Measurements from ENCODE around the gene METTL24. TPM values are rescaled to one million over a fixed set of nuclear protein-coding genes. Genes with fewer than 3 reads are reported as not detected.
A peak's percentile ranks its signal among the peaks of the same experiment; 100 is the strongest.

Gene METTL24, protein sequence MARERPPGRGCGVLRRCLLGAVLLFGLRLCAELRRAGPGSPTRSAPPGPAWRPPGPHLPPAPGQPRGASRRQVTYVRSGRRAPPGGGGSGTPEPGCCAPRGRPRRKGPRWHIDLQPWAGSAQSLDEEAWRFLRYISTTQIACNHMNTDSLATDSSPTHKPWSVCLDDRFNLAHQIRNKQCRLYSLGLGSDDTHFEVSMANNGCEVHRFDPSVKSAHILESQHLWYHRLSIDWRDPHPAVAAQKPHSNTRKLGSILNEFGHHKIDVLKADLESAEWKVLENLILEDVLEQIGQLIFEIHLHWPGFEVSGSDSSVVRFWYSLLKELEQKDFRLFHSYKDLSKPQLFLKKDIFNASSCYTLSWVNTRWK
- not detected for total RNA-seq

GRCh38 chr6:110357664-110358552, at the start of gene METTL24:
Gene METTL24, minus strand, starts transcription at chr6:110358349. Its CDS starts 77 bp downstream, at chr6:110358272.
- peaks cover 36% of the 10 kb centered on the region for H3K27me3 Mint-ChIP-seq (ENCODE audit: low read depth)
- ATAC-seq (replicated peaks in 1 of 2) (peak; percentile 69 to 79), DNase-seq (peak; percentile 13 to 28)
- H3K4me3 Mint-ChIP-seq, result peak within 1 kb of the TSS; percentile 63 to 86
- H3K36me3 Mint-ChIP-seq (ENCODE audit: insufficient read depth in 2 of 2), result no peaks in the 10 kb centered on the region
- H3K9me3 Mint-ChIP-seq, result no peaks in the 10 kb centered on the region
- H3K4me1 Mint-ChIP-seq (ENCODE audit: low read depth), result peaks cover 14% of the 10 kb centered on the region
- H3K27ac Mint-ChIP-seq, result no peak within 1 kb of the TSS

DNA sequence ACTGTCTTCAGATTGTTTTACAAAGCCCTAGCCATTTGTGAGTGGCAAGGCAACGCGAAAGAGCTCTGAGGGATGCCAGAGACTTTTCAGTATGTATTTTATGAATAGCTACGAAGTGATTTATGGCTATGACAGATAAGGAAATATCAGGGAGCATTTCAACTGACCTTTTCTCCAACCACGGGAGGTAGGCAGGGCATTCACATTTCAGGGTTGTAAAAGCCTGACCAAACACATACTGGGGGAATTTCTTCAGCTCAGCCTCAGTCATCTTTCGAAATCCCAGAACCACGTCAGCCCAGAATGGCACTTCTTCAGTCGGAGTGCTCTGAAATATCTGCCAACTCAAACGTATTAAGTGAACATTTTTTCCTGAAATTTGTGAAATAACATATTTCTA, 46.5 kb upstream of the METTL24 start:
- ATAC-seq (replicated peaks in 1 of 2), result no peak
- peaks cover 7% of the 10 kb centered on the region for H3K27me3 Mint-ChIP-seq (ENCODE audit: low read depth)
- H3K36me3 Mint-ChIP-seq (ENCODE audit: insufficient read depth in 2 of 2), result no peaks in the 10 kb centered on the region
- no peaks in the 10 kb centered on the region for H3K4me1 Mint-ChIP-seq (ENCODE audit: low read depth)
- DNase-seq, result no peak
- no peak overlapping the region for H3K4me3 Mint-ChIP-seq
- no peak overlapping the region for H3K27ac Mint-ChIP-seq
- no peaks in the 10 kb centered on the region for H3K9me3 Mint-ChIP-seq

GRCh38 chr6:110401585-110402176, 43.5 kb upstream of the METTL24 start:
- no peak for DNase-seq
- H3K4me3 Mint-ChIP-seq, result no peak overlapping the region
- H3K36me3 Mint-ChIP-seq (ENCODE audit: insufficient read depth in 2 of 2), result no peaks in the 10 kb centered on the region
- H3K9me3 Mint-ChIP-seq, result no peaks in the 10 kb centered on the region
- H3K27me3 Mint-ChIP-seq (ENCODE audit: low read depth), result peaks cover 7% of the 10 kb centered on the region
- ATAC-seq (replicated peaks in 1 of 2), result no peak
- no peak overlapping the region for H3K27ac Mint-ChIP-seq
- H3K4me1 Mint-ChIP-seq (ENCODE audit: low read depth), result no peaks in the 10 kb centered on the region

DNA sequence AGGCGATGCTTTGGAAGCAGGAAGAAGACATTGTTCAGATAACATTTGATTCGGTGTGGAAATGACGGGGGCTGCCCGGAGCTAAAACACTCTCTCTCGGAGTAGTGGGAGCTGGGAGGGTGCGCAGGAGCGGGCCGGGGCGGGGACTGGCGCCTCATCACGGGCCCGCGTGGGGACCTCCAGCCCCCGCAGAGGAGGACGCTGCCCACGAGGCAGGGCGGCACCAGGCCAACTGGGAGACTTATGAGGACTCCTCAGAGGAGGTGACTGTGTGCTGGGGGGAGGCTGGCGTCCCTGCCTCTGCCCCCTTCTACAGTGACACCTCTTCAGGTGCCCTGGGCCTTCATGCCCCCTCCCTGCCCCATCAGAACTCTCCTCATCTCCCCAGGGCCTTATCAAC, 42.1 kb upstream of the METTL24 start:
- no peak for DNase-seq
- H3K27ac Mint-ChIP-seq, result no peak overlapping the region
- no peaks in the 10 kb centered on the region for H3K9me3 Mint-ChIP-seq
- no peaks in the 10 kb centered on the region for H3K4me1 Mint-ChIP-seq (ENCODE audit: low read depth)
- peaks cover 7% of the 10 kb centered on the region for H3K27me3 Mint-ChIP-seq (ENCODE audit: low read depth)
- H3K4me3 Mint-ChIP-seq, result peak overlapping the region in 1 of 2 donors; percentile 24
- H3K36me3 Mint-ChIP-seq (ENCODE audit: insufficient read depth in 2 of 2), result no peaks in the 10 kb centered on the region
- ATAC-seq (replicated peaks in 1 of 2), result no peak

GRCh38 chr6:110399219-110400071, 41.3 kb upstream of the METTL24 start:
- Mint-ChIP-seq H3K4me1 (ENCODE audit: low read depth) (no peaks in the 10 kb centered on the region), H3K27me3 (ENCODE audit: low read depth) (peaks cover 7% of the 10 kb centered on the region), H3K27ac (no peak overlapping the region), H3K4me3 (peak overlapping the region in 1 of 2 donors; percentile 24), H3K36me3 (ENCODE audit: insufficient read depth in 2 of 2) (no peaks in the 10 kb centered on the region), H3K9me3 (no peaks in the 10 kb centered on the region)
- DNase-seq, result no peak
- no peak for ATAC-seq (replicated peaks in 1 of 2)

DNA sequence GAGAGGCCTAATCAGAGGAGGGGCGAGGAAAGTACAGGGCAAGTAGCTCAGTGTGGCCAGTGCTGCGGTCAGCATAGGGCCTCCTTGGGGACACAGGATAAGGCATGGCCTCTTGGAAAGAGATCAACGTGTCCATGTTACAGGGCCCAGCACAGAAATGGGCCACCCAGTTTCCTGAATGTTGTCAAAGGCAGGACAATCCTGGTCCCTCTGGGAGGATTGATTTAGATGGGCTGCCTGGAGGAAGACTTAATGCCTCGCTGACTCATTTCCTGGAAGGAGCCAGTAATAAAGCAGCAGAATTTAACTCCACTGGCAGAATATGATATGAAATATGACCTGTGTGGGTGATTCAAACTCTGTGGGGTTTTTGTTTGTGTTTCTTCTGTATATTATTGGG, 40.6 kb upstream of the METTL24 start:
- no peaks in the 10 kb centered on the region for H3K4me1 Mint-ChIP-seq (ENCODE audit: low read depth)
- no peak for DNase-seq
- H3K4me3 Mint-ChIP-seq, result no peak overlapping the region
- no peak overlapping the region for H3K27ac Mint-ChIP-seq
- H3K9me3 Mint-ChIP-seq, result no peaks in the 10 kb centered on the region
- no peak for ATAC-seq (replicated peaks in 1 of 2)
- H3K27me3 Mint-ChIP-seq (ENCODE audit: low read depth), result peaks cover 7% of the 10 kb centered on the region
- H3K36me3 Mint-ChIP-seq (ENCODE audit: insufficient read depth in 2 of 2), result no peaks in the 10 kb centered on the region

DNA sequence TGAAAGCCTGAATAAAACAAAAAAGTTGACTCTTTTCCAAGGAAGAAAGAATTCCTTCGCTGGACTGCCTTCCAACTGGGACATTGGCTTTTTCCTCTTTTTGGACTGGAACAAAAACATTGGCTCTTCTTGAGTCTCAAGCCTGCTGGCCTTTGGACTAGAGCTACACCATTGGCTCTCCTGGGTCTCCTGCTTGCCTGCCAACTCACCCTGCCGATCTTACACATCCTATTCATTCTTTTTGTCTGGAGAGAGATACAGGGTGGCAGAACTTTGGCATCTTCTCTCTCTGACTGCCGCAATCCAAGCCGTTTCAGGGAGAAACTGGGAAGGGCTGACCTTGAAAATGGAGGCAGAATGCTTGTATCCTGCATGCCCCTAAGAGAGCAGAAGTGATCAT, 37.1 kb upstream of the METTL24 start:
- H3K4me1 Mint-ChIP-seq (ENCODE audit: low read depth), result peaks cover 6% of the 10 kb centered on the region
- no peak overlapping the region for H3K27ac Mint-ChIP-seq
- ATAC-seq (replicated peaks in 1 of 2) (no peak), DNase-seq (no peak)
- H3K9me3 Mint-ChIP-seq, result no peaks in the 10 kb centered on the region
- H3K36me3 Mint-ChIP-seq (ENCODE audit: insufficient read depth in 2 of 2), result no peaks in the 10 kb centered on the region
- no peaks in the 10 kb centered on the region for H3K27me3 Mint-ChIP-seq (ENCODE audit: low read depth)
- no peak overlapping the region for H3K4me3 Mint-ChIP-seq

DNA sequence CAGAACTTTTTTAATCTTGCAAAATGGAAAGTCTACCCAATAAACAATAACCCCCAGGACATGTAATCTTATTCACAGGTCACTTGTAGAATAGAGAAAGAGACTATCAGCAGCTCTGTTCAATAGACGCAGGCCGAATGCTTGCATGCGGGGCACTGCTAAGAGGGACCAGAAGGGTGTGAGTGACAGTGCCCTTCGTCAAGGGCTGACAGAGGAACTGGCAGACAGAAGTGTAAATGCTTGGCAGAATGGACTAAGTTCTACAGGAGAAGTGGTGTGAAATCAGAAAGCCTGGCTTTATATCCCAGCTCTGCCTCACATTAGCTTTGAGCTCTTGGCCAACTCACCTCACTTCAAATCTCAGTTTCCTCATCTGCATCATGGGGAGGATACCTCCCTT, 36.3 kb upstream of the METTL24 start:
- no peaks in the 10 kb centered on the region for H3K9me3 Mint-ChIP-seq
- ATAC-seq (replicated peaks in 1 of 2) (no peak), DNase-seq (no peak)
- no peak overlapping the region for H3K27ac Mint-ChIP-seq
- H3K4me1 Mint-ChIP-seq (ENCODE audit: low read depth), result peaks cover 12% of the 10 kb centered on the region
- H3K4me3 Mint-ChIP-seq, result no peak overlapping the region
- no peaks in the 10 kb centered on the region for H3K36me3 Mint-ChIP-seq (ENCODE audit: insufficient read depth in 2 of 2)
- no peaks in the 10 kb centered on the region for H3K27me3 Mint-ChIP-seq (ENCODE audit: low read depth)

- H3K27ac Mint-ChIP-seq, result no peak overlapping the region
- DNase-seq, result no peak
- H3K27me3 Mint-ChIP-seq (ENCODE audit: low read depth), result no peaks in the 10 kb centered on the region
- H3K36me3 Mint-ChIP-seq (ENCODE audit: insufficient read depth in 2 of 2), result no peaks in the 10 kb centered on the region
- no peak for ATAC-seq (replicated peaks in 1 of 2)
- no peaks in the 10 kb centered on the region for H3K9me3 Mint-ChIP-seq
- H3K4me1 Mint-ChIP-seq (ENCODE audit: low read depth), result peaks cover 12% of the 10 kb centered on the region
- H3K4me3 Mint-ChIP-seq, result no peak overlapping the region
Measured at GRCh38 chr6:110392727-110393126, 34.6 kb upstream of the METTL24 start.

DNA sequence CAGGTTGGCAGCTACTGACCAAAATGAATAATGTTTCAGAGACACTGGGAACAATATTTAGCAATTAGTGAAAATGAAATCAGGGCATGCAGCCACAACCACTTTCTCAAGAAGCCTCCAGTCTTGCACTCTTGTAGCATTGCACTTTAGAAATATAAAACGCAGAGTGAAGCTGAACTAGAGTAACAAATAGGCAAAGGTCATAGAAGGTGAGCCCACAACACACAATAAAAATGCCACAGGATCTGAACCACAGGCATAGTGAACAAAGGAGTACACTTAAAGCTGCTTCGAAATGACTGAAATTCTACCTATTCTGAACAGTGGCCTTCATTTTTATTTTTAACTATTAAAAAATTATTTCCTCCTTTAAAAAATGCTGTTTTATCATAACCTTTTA, 32.3 kb upstream of the METTL24 start:
- H3K4me1 Mint-ChIP-seq (ENCODE audit: low read depth), result peaks cover 12% of the 10 kb centered on the region

DNA sequence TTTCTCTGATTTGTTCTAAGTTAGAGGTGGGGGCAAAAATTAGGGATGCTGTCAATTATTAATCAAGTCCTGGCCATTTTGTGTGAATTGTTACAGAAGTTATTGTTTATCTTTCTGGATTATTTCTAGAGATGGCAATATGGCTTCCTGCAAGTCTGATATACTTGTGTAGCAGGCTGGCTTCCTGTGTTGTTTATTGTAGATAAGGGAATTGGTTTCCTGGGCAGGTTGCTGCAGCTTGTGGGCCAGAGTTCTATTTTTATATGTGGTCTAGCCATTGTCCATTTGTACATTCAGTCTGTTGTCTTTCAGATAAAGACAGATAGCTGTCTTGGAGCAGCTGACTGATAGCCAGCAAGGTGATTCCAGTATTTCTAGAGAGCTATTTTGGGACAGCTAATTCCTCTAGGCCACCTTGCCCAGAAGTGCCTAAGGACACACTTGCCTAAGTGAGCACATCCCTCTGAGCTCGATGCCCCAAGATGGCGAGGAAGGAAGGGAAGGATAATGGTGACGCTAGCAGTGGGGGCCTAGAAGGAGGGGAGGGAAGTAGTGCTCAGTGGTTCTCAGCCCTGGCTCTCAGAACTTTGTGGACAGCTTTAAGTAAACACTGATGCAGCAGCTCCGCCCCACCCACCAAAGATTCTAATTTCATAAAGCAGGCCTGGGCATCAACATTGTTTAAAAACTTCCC, 31.7 kb upstream of the METTL24 start:
- Mint-ChIP-seq H3K27me3 (ENCODE audit: low read depth) (no peaks in the 10 kb centered on the region), H3K36me3 (ENCODE audit: insufficient read depth in 2 of 2) (no peaks in the 10 kb centered on the region), H3K4me1 (ENCODE audit: low read depth) (peaks cover 12% of the 10 kb centered on the region), H3K4me3 (no peak overlapping the region), H3K9me3 (no peaks in the 10 kb centered on the region), H3K27ac (peak overlapping the region; percentile 32)
- DNase-seq (no peak), ATAC-seq (replicated peaks in 1 of 2) (no peak)

More for the DNA sequence above, 32.3 kb upstream of the METTL24 start:
- H3K36me3 Mint-ChIP-seq (ENCODE audit: insufficient read depth in 2 of 2), result no peaks in the 10 kb centered on the region
- peak; percentile 26 to 40 for ATAC-seq (replicated peaks in 1 of 2)
- no peaks in the 10 kb centered on the region for H3K9me3 Mint-ChIP-seq
- H3K27ac Mint-ChIP-seq, result no peak overlapping the region
- no peak for DNase-seq
- H3K27me3 Mint-ChIP-seq (ENCODE audit: low read depth), result no peaks in the 10 kb centered on the region
- H3K4me3 Mint-ChIP-seq, result peak overlapping the region in 1 of 2 donors; percentile 36

DNA sequence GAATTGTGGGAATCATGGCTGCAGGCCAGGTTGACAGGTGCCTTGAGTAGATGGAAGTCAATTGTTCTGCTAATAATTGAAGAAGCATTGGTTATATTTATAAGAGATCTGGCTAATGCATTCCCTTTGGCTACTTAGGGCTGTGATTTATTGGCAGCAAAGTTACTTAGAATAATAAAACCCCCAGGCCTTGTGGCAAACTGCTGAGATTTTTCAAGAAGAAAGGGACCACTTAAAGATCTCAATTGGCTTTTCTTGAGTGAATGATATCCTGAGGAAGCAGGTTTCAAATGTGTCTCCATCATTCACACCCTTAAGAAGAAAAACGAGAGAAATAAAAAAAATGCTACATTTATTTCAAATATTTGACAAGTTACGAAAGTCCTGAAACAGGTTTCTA, 29.8 kb upstream of the METTL24 start:
- no peak for ATAC-seq (replicated peaks in 1 of 2)
- Mint-ChIP-seq H3K4me3 (no peak overlapping the region), H3K27me3 (ENCODE audit: low read depth) (no peaks in the 10 kb centered on the region), H3K27ac (no peak overlapping the region), H3K9me3 (no peaks in the 10 kb centered on the region), H3K36me3 (ENCODE audit: insufficient read depth in 2 of 2) (no peaks in the 10 kb centered on the region), H3K4me1 (ENCODE audit: low read depth) (peaks cover 12% of the 10 kb centered on the region)
- no peak for DNase-seq

All from activated T-cell treated with anti-CD3 and anti-CD28 coated beads, Interleukin-2, amount 50 U/mL, for 72 hours (primary cell).